Measurements from ENCODE around the gene ROR2.

The ROR2 gene

GRCh38 chr9:91842358-91843049 is 107.5 kb downstream of the ROR2 start:
- DNase-seq (ENCODE audit: low read depth in 2 of 2) = no peak

- DNase-seq (ENCODE audit: low read depth in 2 of 2) = no peak
Measured at GRCh38 chr9:91841591-91841990, 108.4 kb downstream of the ROR2 start.

GRCh38 chr9:91840882-91841281 is 109.1 kb downstream of the ROR2 start:
- no peak for DNase-seq (ENCODE audit: low read depth in 2 of 2)

GRCh38 chr9:91840469-91840868 is 109.6 kb downstream of the ROR2 start:
- no peak for DNase-seq (ENCODE audit: low read depth in 2 of 2)

GRCh38 chr9:91839926-91840465 is 110.0 kb downstream of the ROR2 start:
- no peak for DNase-seq (ENCODE audit: low read depth in 2 of 2)

- no peak for DNase-seq (ENCODE audit: low read depth in 2 of 2)
Measured at GRCh38 chr9:91837981-91838731, 111.9 kb downstream of the ROR2 start.

- DNase-seq (ENCODE audit: low read depth in 2 of 2) = no peak
Measured at GRCh38 chr9:91836515-91836914, 113.5 kb downstream of the ROR2 start.

- no peak for DNase-seq (ENCODE audit: low read depth in 2 of 2)
Measured at GRCh38 chr9:91835632-91836031, 114.4 kb downstream of the ROR2 start.

GRCh38 chr9:91835216-91835615 is 114.8 kb downstream of the ROR2 start:
- DNase-seq (ENCODE audit: low read depth in 2 of 2) = no peak

- no peak for DNase-seq (ENCODE audit: low read depth in 2 of 2)
Measured at GRCh38 chr9:91834740-91835139, 115.3 kb downstream of the ROR2 start.

GRCh38 chr9:91833878-91834255 is 116.2 kb downstream of the ROR2 start:
- DNase-seq (ENCODE audit: low read depth in 2 of 2) = no peak

- DNase-seq (ENCODE audit: low read depth in 2 of 2) = no peak
Measured at GRCh38 chr9:91833096-91833877, 116.7 kb downstream of the ROR2 start.

GRCh38 chr9:91832322-91832721 is 117.7 kb downstream of the ROR2 start:
- no peak for DNase-seq (ENCODE audit: low read depth in 2 of 2)

- DNase-seq (ENCODE audit: low read depth in 2 of 2) = no peak
Measured at GRCh38 chr9:91825866-91826265, 124.2 kb downstream of the ROR2 start.

GRCh38 chr9:91825422-91825821 is 124.6 kb downstream of the ROR2 start:
- DNase-seq (ENCODE audit: low read depth in 2 of 2) = no peak

GRCh38 chr9:91824601-91825305 is 125.3 kb downstream of the ROR2 start:
- DNase-seq (ENCODE audit: low read depth in 2 of 2) = no peak

- no peak for DNase-seq (ENCODE audit: low read depth in 2 of 2)
Measured at GRCh38 chr9:91824151-91824550, 125.9 kb downstream of the ROR2 start.

GRCh38 chr9:91820949-91821880 is 128.8 kb downstream of the ROR2 start:
- DNase-seq (ENCODE audit: low read depth in 2 of 2) = no peak

- DNase-seq (ENCODE audit: low read depth in 2 of 2) = no peak
Measured at GRCh38 chr9:91820126-91820750, 129.8 kb downstream of the ROR2 start.
